SK-N-SH (cell line): ENCODE results near the gene MGRN1.

Experiments used
- CTCF ChIP-seq: fragments of 200-600 bp; sonication (generic); IDR thresholded peaks from 2 replicates; pipeline ENCODE4 v1.6.1; 2017; ENCODE audit warnings: antibody characterized with exemption, mild to moderate bottlenecking, moderate library complexity
- EZH2phosphoT487 ChIP-seq: fragments of 200-600 bp; sonication (generic); IDR thresholded peaks from 2 replicates; pipeline ENCODE4 v1.6.1; 2017; ENCODE audit warnings: low read depth, mixed run types, mild to moderate bottlenecking, antibody characterized with exemption, moderate library complexity, borderline replicate concordance
- FOSL2 ChIP-seq: IDR thresholded peaks from 2 replicates; pipeline ENCODE4 v1.4.0; 2012; ENCODE audit warnings: low read depth, mild to moderate bottlenecking, moderate library complexity, borderline replicate concordance
- MAX ChIP-seq: IDR thresholded peaks from 2 replicates; pipeline ENCODE4 v1.4.0; 2012; ENCODE audit warnings: low read depth
- REST ChIP-seq: IDR thresholded peaks from 2 replicates; pipeline ENCODE4 v1.6.1; 2012; ENCODE audit warnings: mild to moderate bottlenecking, low read depth, low read length, moderate library complexity
- TAF1 ChIP-seq: IDR thresholded peaks from 2 replicates; pipeline ENCODE4 v1.6.1; 2012; ENCODE audit warnings: low read depth, mild to moderate bottlenecking, low read length, moderate library complexity, borderline replicate concordance
- YY1 ChIP-seq: IDR thresholded peaks from 2 replicates; pipeline ENCODE4 v1.4.0; 2012; ENCODE audit warnings: low read depth, mild to moderate bottlenecking

GRCh38 chr16:4649744-4650442 is 25.3 kb downstream of the MGRN1 start:
- no peak for TF ChIP-seq TAF1
- no peak for TF ChIP-seq FOSL2
- no peak for TF ChIP-seq EZH2phosphoT487
- TF ChIP-seq CTCF, result no peak
- TF ChIP-seq MAX, result no peak
- no peak for TF ChIP-seq REST
- no peak for TF ChIP-seq YY1
